Measurements from ENCODE around the gene CCNL2. TPM values are rescaled to one million over a fixed set of nuclear protein-coding genes. Genes with fewer than 3 reads are reported as not detected.

CCNL2 gene
- total and polyA plus RNA-seq, 2 of the 13 experiments (the other 11 are each of a cell fraction or from before 2014, with no cell fraction given): 105 to 340 TPM

- TF ChIP-seq NCOA5 (CRISPR knock-in tag; IDR thresholded peaks at IDR 0.05) (no peak), SIN3B (IDR thresholded peaks at IDR 0.05; ENCODE audit: low read length) (no peak), ZFP41 (CRISPR knock-in tag; IDR thresholded peaks at IDR 0.05; ENCODE audit: borderline replicate concordance) (no peak), SATB2 (CRISPR knock-in tag; IDR thresholded peaks at IDR 0.05) (peak; percentile 50; the same call in 1 of the 2 replicates), ZSCAN30 (CRISPR knock-in tag; IDR thresholded peaks at IDR 0.05) (no peak), NFE2L1 (CRISPR knock-in tag; IDR thresholded peaks at IDR 0.05; ENCODE audit: borderline replicate concordance) (peak; percentile 21; the same call in 1 of the 2 replicates), PITX1 (CRISPR knock-in tag; IDR thresholded peaks at IDR 0.05) (0 out of 2 replicates have a peak, but pooled peaks have one; percentile 22), FOXP4 (CRISPR knock-in tag; IDR thresholded peaks at IDR 0.05) (no peak; the same call in none of the 2 replicates), SPEN (CRISPR knock-in tag; IDR thresholded peaks at IDR 0.05; ENCODE audit: low read depth) (peak; percentile 69), MBNL3 (CRISPR knock-in tag; conservative IDR thresholded peaks at IDR 0.05) (no peak), ZNF770 (CRISPR knock-in tag; IDR thresholded peaks at IDR 0.05) (peak; percentile 88), ZBTB42 (CRISPR knock-in tag; IDR thresholded peaks at IDR 0.05) (no peak), TAF15 (IDR thresholded peaks at IDR 0.05; ENCODE audit: low read depth, low read length, poor library complexity, severe bottlenecking) (no peak), ZNF609 (CRISPR knock-in tag; IDR thresholded peaks at IDR 0.05; ENCODE audit: borderline replicate concordance) (peak; percentile 82), ZNF20 (CRISPR knock-in tag; IDR thresholded peaks at IDR 0.05) (no peak), PBX3 (CRISPR knock-in tag; IDR thresholded peaks at IDR 0.05; ENCODE audit: borderline replicate concordance) (no peak), BHLHE40 (IDR thresholded peaks at IDR 0.05; ENCODE audit: low read length) (no peak)
- TF ChIP-seq, protein P1, sequence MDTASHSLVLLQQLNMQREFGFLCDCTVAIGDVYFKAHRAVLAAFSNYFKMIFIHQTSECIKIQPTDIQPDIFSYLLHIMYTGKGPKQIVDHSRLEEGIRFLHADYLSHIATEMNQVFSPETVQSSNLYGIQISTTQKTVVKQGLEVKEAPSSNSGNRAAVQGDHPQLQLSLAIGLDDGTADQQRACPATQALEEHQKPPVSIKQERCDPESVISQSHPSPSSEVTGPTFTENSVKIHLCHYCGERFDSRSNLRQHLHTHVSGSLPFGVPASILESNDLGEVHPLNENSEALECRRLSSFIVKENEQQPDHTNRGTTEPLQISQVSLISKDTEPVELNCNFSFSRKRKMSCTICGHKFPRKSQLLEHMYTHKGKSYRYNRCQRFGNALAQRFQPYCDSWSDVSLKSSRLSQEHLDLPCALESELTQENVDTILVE (CRISPR knock-in tag; IDR thresholded peaks at IDR 0.05): no peak
Measured at GRCh38 chr1:1359664-1360468, 39.3 kb downstream of the CCNL2 start (continued).
